Colonic mucosa (tissue), 4 donors: ENCODE data around the gene EPHB4. TPM values are rescaled to one million over a fixed set of nuclear protein-coding genes. Genes with fewer than 3 reads are reported as not detected.

Source experiments
- DNase-seq: peaks from one replicate; pipeline ENCODE4 v3.0.0-alpha.2; 2020
- H3K27ac ChIP-seq: fragments of 200-600 bp; one replicate; pipeline ENCODE4 v1.8.0; 2021
- H3K27me3 ChIP-seq: fragments of 200-600 bp; one replicate; pipeline ENCODE4 v1.8.0; 2021
- H3K36me3 ChIP-seq: fragments of 200-600 bp; one replicate; pipeline ENCODE4 v1.8.0; 2021
- H3K4me1 ChIP-seq: fragments of 200-600 bp; one replicate; pipeline ENCODE4 v1.8.0; 2021; ENCODE audit warnings: mild to moderate bottlenecking
- H3K4me3 ChIP-seq: fragments of 200-600 bp; one replicate; pipeline ENCODE4 v1.8.0; 2021
- H3K9ac ChIP-seq, 2 donors: one replicate each; pipeline ENCODE4 v1.7.0; 2013; ENCODE audit warnings: control low read depth in 2 of 2, low read depth in 2 of 2, low read length in 2 of 2
- H3K9me3 ChIP-seq: fragments of 200-600 bp; one replicate; pipeline ENCODE4 v1.8.0; 2021
- intact Hi-C: fragments of 100-400 bp; cut with DNase I; formaldehyde crosslinking; loops from one replicate; pipeline ENCODE4 v1.14.1; 2022
- total RNA-seq, 2 donors: library from RNA; stranded (reverse); fragmentation: NEBNext Ultra II Directional in 1 of 2; extraction: Animal tissue kit (Norgen Biotek cat#: 25700) in 1 of 2; gene quantifications; one replicate each; pipeline ENCODE4 v1.2.1, GENCODE V29; 2021
- TF ChIP-seq, protein P1 (sequence below): fragments of 200-600 bp; IDR thresholded peaks from one replicate; pipeline ENCODE4 v1.8.0; 2022; ENCODE audit warnings: antibody characterized with exemption, mild to moderate bottlenecking
- donor health status: healthy.
- donor health status: DM: no; HTN: no; CAD: no.
- donor health status: DM: no; HTN: no; CAD: no.

Gene EPHB4
- total RNA-seq, 2 donors from 2014 or later: 43.1 to 75.9 TPM

DNA sequence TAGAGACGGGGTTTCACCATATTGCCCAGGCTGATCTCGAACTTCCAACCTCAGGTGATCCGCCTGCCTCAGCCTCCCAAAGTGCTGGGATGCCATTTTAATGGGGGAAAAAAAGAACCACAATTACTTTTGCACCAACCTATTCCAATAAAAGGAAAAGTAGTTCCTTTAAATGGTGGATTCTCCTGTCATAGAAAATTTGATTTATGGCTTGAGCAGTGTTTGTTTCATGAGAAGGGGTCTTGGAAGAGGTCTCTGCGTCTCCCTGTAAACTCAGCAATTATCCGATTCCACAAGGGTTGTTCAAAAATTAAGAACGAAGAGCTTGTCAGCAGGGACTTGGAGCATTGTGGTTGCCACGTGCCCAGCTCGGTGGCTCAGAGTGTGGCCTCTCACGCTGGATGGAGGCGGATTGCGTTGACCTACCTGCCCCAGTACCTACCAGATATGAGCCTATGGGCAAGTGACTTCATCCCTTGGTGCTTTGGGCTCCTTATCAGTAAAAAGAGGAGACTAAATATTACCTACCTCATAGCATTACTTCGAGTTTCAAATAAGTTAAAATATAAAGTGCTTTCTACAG lies 37.0 kb upstream of the EPHB4 start:
- Histone ChIP-seq H3K27ac (no peak overlapping the region), H3K9me3 (no peaks in the 10 kb centered on the region), H3K4me3 (no peak overlapping the region), H3K9ac (no peak overlapping the region), H3K36me3 (no peaks in the 10 kb centered on the region), H3K4me1 (peaks cover 6% of the 10 kb centered on the region), H3K27me3 (no peaks in the 10 kb centered on the region)
- TF ChIP-seq, protein P1, sequence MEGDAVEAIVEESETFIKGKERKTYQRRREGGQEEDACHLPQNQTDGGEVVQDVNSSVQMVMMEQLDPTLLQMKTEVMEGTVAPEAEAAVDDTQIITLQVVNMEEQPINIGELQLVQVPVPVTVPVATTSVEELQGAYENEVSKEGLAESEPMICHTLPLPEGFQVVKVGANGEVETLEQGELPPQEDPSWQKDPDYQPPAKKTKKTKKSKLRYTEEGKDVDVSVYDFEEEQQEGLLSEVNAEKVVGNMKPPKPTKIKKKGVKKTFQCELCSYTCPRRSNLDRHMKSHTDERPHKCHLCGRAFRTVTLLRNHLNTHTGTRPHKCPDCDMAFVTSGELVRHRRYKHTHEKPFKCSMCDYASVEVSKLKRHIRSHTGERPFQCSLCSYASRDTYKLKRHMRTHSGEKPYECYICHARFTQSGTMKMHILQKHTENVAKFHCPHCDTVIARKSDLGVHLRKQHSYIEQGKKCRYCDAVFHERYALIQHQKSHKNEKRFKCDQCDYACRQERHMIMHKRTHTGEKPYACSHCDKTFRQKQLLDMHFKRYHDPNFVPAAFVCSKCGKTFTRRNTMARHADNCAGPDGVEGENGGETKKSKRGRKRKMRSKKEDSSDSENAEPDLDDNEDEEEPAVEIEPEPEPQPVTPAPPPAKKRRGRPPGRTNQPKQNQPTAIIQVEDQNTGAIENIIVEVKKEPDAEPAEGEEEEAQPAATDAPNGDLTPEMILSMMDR: no peak
- DNase-seq: no peak
- intact Hi-C loops: no loop called here

DNA sequence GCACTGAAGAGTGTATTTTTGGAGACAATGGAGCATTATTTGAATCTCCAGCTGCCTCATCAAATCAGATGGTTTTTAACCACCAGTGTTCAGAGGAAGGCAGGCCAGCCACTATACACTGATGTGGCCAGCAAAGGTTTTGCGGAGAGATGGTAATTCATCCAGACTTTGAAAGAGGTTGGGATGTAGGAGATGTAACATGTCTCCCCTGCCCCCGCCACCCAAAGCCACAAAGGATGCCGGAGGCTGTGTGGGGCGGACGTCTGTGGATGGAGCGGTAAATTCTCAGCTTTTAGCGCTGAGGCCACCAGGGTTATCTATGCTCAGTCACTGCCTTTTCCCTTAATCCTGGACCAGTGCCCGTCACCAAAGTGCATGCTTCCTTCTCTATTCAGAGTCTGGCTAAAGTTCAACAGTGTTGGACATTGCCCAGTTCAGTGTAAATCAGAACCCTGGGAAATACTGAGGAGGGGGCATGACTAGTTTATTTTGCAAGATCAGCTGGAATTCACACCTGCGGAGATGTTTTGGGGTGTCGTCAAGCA lies 36.2 kb upstream of the EPHB4 start:
- Histone ChIP-seq H3K9ac (peak overlapping the region in 1 of 2 donors; percentile 14), H3K27me3 (no peaks in the 10 kb centered on the region), H3K27ac (no peak overlapping the region), H3K36me3 (no peaks in the 10 kb centered on the region), H3K4me3 (no peak overlapping the region), H3K4me1 (peaks cover 6% of the 10 kb centered on the region), H3K9me3 (no peaks in the 10 kb centered on the region)
- DNase-seq: peak; percentile 63
- intact Hi-C loops: no loop called here
- TF ChIP-seq, protein P1: no peak

DNA sequence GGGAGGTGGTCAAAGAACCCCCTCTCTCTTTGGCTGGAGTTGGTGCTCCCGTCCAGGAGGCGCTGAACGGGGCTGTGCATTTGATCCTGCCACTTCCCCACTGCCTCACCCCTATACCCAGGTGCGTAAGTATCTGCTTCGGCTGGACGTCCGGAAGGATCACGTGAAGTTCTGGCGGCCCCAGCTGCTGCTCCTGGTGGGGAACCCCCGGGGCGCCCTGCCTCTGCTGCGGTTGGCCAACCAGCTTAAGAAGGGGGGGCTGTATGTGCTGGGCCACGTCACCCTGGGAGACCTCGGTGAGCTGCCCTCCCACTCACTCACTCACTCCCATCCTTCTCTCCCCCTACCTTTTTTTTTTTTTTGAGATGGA lies 34.3 kb upstream of the EPHB4 start:
- no peak overlapping the region for H3K4me3 ChIP-seq
- no peak for DNase-seq
- no peak overlapping the region for H3K9ac ChIP-seq
- intact Hi-C loops: no loop called here
- H3K9me3 ChIP-seq: no peaks in the 10 kb centered on the region
- no peak overlapping the region for H3K27ac ChIP-seq
- no peaks in the 10 kb centered on the region for H3K36me3 ChIP-seq
- peaks cover 3% of the 10 kb centered on the region for H3K4me1 ChIP-seq
- TF ChIP-seq, protein P1: no peak
- no peaks in the 10 kb centered on the region for H3K27me3 ChIP-seq

DNA sequence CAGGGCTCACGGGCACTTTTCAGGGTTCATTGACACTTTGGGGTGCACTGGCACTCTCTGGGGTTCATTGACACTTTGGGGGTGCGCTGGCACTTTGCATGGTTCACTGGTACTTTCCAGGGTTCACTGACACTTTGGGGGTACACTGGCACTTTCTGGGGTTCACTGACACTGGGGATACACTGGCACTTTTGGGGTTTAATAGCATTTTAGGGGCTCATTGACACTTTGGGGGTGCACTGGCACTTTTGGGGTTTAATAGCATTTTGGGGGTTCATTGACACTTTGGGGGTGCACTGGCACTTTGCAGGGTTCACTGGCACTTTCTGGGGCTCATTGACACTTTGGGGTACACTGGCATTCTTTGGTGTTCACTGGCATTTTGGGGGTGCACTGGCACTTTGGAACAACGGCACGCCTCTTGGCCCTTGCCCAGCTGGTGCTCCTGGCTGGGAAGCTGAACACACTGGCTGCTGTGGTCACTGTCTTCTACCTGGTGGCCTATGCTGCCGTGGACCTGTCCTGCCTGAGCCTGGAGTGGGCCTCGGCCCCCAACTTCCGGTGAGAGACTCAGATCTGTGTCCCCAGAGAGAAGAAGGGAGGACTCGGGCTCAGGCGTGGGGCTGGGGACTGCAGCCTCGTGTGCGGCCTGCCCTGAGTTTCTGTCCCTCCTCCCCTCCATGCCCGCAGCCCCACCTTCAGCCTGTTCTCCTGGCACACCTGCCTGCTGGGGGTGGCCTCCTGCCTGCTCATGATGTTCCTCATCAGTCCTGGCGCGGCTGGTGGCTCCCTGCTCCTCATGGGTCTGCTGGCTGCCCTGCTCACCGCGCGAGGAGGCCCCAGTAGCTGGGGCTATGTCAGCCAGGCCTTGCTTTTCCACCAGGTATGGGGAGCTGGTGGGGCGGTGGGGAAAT lies 33.6 kb upstream of the EPHB4 start:
- H3K4me1 ChIP-seq: no peaks in the 10 kb centered on the region
- intact Hi-C loops: no loop called here

DNA sequence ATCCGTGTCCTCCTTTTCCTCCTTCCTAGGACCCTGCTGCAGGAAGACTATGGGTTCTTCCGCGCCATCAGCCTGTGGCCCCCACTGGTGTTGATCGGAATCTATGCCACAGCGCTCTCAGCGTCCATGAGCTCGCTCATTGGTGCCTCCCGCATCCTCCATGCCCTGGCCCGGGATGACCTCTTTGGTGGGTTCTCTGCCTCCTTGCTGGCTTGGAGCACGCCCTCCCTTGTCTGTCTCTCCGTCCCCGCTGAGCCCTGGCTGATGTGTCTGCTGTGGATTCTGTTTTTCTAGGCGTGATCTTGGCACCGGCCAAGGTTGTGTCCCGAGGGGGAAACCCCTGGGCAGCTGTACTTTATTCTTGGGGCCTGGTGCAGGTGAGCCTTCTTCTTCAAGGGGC lies 32.5 kb upstream of the EPHB4 start:
- H3K9ac ChIP-seq: no peak overlapping the region
- intact Hi-C loops: no loop called here
- H3K27ac ChIP-seq: no peak overlapping the region
- H3K27me3 ChIP-seq: no peaks in the 10 kb centered on the region
- no peak for DNase-seq
- no peak overlapping the region for H3K4me3 ChIP-seq
- no peaks in the 10 kb centered on the region for H3K36me3 ChIP-seq
- H3K9me3 ChIP-seq: no peaks in the 10 kb centered on the region
- H3K4me1 ChIP-seq: no peaks in the 10 kb centered on the region
- TF ChIP-seq, protein P1: no peak

More for the DNA sequence above, 33.6 kb upstream of the EPHB4 start:
- TF ChIP-seq, protein P1: no peak
- Histone ChIP-seq H3K9ac (no peak overlapping the region), H3K27ac (no peak overlapping the region), H3K36me3 (no peaks in the 10 kb centered on the region), H3K4me3 (no peak overlapping the region), H3K27me3 (no peaks in the 10 kb centered on the region), H3K9me3 (no peaks in the 10 kb centered on the region)
- no peak for DNase-seq
